CD14-positive monocyte (primary cell): ENCODE measurements around the gene GOLM1. TPM values are rescaled to one million over a fixed set of nuclear protein-coding genes. Genes with fewer than 3 reads are reported as not detected.

Experiments
- DNase-seq, 3 donors: peaks; one replicate each; pipeline ENCODE4 v3.0.0-alpha.2; 2011 to 2022
- H2AFZ ChIP-seq: 2 replicates; pipeline ENCODE4 v1.6.0; 2012; ENCODE audit warnings: mild to moderate bottlenecking, low read depth, low read length, inconsistent platforms; ENCODE audit not compliant: insufficient read depth, poor library complexity, severe bottlenecking
- H3K27ac ChIP-seq, 2 donors: 1 replicate in 1 of 2; 2 replicates in 1 of 2; pipeline ENCODE4 v1.5.1; 2012 to 2013; ENCODE audit warnings: low read length in 2 of 2, control low read depth in 1 of 2, inconsistent platforms in 1 of 2, low read depth in 1 of 2, mild to moderate bottlenecking in 1 of 2
- H3K27me3 ChIP-seq, 2 donors: one replicate each; pipeline versions ENCODE4 v1.6.0 to v1.6.1; 2011 to 2013; ENCODE audit warnings: low read length in 2 of 2; ENCODE audit not compliant: control insufficient read depth in 2 of 2, insufficient read depth in 2 of 2
- H3K36me3 ChIP-seq, 2 donors: replicated peaks in 1 of 2; 1 replicate in 1 of 2; 2 replicates in 1 of 2; pipeline versions ENCODE4 v1.5.1 to v1.6.1; 2012 to 2013; ENCODE audit warnings: low read length in 2 of 2, control low read depth in 1 of 2, inconsistent platforms in 1 of 2, mild to moderate bottlenecking in 1 of 2; ENCODE audit not compliant: insufficient read depth in 2 of 2, control insufficient read depth in 1 of 2
- H3K4me1 ChIP-seq, 2 donors: 1 replicate in 1 of 2; 2 replicates in 1 of 2; pipeline versions ENCODE4 v1.5.1 to v1.6.1; 2012 to 2013; ENCODE audit warnings: low read length in 2 of 2, control low read depth in 1 of 2, inconsistent platforms in 1 of 2, mild to moderate bottlenecking in 1 of 2, moderate library complexity in 1 of 2; ENCODE audit not compliant: insufficient read depth in 2 of 2, control insufficient read depth in 1 of 2
- H3K4me2 ChIP-seq: replicated peaks from 2 replicates; pipeline ENCODE3; 2012; ENCODE audit warnings: low read length, moderate library complexity, mild to moderate bottlenecking; ENCODE audit not compliant: poor library complexity, severe bottlenecking; ENCODE audit errors: extremely low read depth
- H3K4me3 ChIP-seq, 3 experiments: fragments of 200-600 bp in 1 of 3; sonication (generic) in 1 of 3; replicated peaks in 1 of 3; 1 replicate in 2 of 3; 2 replicates in 1 of 3; pipeline ENCODE4 v1.5.1; 2011 to 2013; ENCODE audit warnings: low read length in 3 of 3, mild to moderate bottlenecking in 3 of 3, control low read depth in 2 of 3, low read depth in 2 of 3, inconsistent platforms in 1 of 3, moderate library complexity in 1 of 3
- H3K79me2 ChIP-seq: 2 replicates; pipeline ENCODE4 v1.6.0; 2012; ENCODE audit warnings: mild to moderate bottlenecking, control low read depth, inconsistent platforms, low read length, moderate library complexity; ENCODE audit not compliant: insufficient read depth
- H3K9ac ChIP-seq: 2 replicates; pipeline ENCODE4 v1.6.0; 2017; ENCODE audit warnings: low read length, mild to moderate bottlenecking; ENCODE audit not compliant: insufficient read depth, poor library complexity, severe bottlenecking
- H3K9me3 ChIP-seq, 2 donors: replicated peaks in 1 of 2; 1 replicate in 1 of 2; 2 replicates in 1 of 2; pipeline versions ENCODE4 v1.5.1 to v1.6.1; 2012 to 2013; ENCODE audit warnings: low read length in 2 of 2, control low read depth in 1 of 2; ENCODE audit not compliant: control insufficient read depth in 1 of 2, insufficient read depth in 1 of 2
- H4K20me1 ChIP-seq: 2 replicates; pipeline ENCODE4 v1.6.0; 2012; ENCODE audit warnings: mild to moderate bottlenecking, low read length, control low read depth, moderate library complexity; ENCODE audit not compliant: insufficient read depth
- H3K27ac Mint-ChIP-seq, 7 donors: one replicate each; pipeline ENCODE4 v1.8.0; 2020; ENCODE audit warnings: mild to moderate bottlenecking in 7 of 7, mixed read lengths in 7 of 7, moderate library complexity in 6 of 7, inconsistent platforms in 2 of 7
- H3K27me3 Mint-ChIP-seq, 3 donors: one replicate each; pipeline ENCODE4 v1.8.0; 2021 to 2022; ENCODE audit warnings: low read depth in 3 of 3, mild to moderate bottlenecking in 3 of 3, mixed read lengths in 3 of 3, moderate library complexity in 3 of 3, inconsistent platforms in 1 of 3
- H3K36me3 Mint-ChIP-seq, 2 donors: one replicate each; pipeline ENCODE4 v1.8.0; 2020; ENCODE audit warnings: mixed read lengths in 2 of 2, inconsistent platforms in 1 of 2, mild to moderate bottlenecking in 1 of 2
- H3K4me1 Mint-ChIP-seq: one replicate; pipeline ENCODE4 v1.8.0; 2020; ENCODE audit warnings: mild to moderate bottlenecking, mixed read lengths
- H3K4me3 Mint-ChIP-seq, 2 donors: one replicate each; pipeline ENCODE4 v1.8.0; 2020; ENCODE audit warnings: mild to moderate bottlenecking in 2 of 2, mixed read lengths in 2 of 2, moderate library complexity in 1 of 2
- H3K9me3 Mint-ChIP-seq, 7 donors: one replicate each; pipeline ENCODE4 v1.8.0; 2020 to 2022; ENCODE audit warnings: mixed read lengths in 7 of 7, mild to moderate bottlenecking in 6 of 7, moderate library complexity in 6 of 7, inconsistent platforms in 2 of 7
- WGBS: methylation state at CpG from one replicate; pipeline ENCODE4 v1.1.5; 2013; ENCODE audit warnings: missing lambda C conversion rate; ENCODE audit not compliant: insufficient coverage; 5-methylcytosine and 5-hydroxymethylcytosine counted together
- intact Hi-C, 2 donors: fragments of 100-400 bp; cut with micrococcal nuclease; formaldehyde crosslinking; loops; one replicate each; pipeline versions ENCODE4 v1.15.0 to v1.15.1; 2023
- polyA plus RNA-seq, 3 donors: library from polyadenylated mRNA; depleted of rRNA in 1 of 3; unstranded in 2 of 3; stranded (reverse) in 1 of 3; fragments of 300-500 nt in 2 of 3; fragments of >200 nt in 1 of 3; fragmentation: Illumina TruSeq in 2 of 3; gene quantifications; 1 replicate in 2 of 3; 2 replicates in 1 of 3; pipeline ENCODE4 v1.2.3, GENCODE V29; 2012 to 2021
- TF ChIP-seq, protein P1 (sequence below): fragments of 200-600 bp; IDR thresholded peaks from one replicate; pipeline ENCODE4 v1.8.0; 2022; ENCODE audit warnings: antibody characterized with exemption, mild to moderate bottlenecking

Gene GOLM1
- polyA plus RNA-seq, 3 donors = 10.4 to 27.5 (median 12.9) TPM

DNA sequence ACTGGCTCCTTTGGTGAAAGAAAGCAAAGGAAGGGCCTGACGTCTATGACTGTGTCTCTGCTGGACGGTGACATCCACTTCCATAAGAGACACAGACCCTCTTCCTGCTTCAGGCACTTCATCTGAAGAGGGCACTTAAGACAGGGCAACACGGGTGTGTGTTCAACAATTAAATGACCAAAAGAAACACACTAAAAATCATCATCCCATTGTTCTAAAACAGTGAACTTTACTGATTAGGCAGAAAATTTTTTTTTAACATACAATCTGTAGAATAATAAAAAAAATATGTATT, 58.5 kb downstream of the GOLM1 start:
- WGBS = 60% methylated on average over 1 of the region's 3 CpGs
- intact Hi-C loops = no loop called here
- Histone ChIP-seq H3K9ac (no peak overlapping the region), H3K27me3 (no peaks in the 10 kb centered on the region), H2AFZ (no peak overlapping the region), H3K27ac (no peak overlapping the region), H3K4me1 (no peaks in the 10 kb centered on the region), H3K4me2 (no peak overlapping the region), H3K4me3 (no peak overlapping the region), H3K9me3 (no peaks in the 10 kb centered on the region), H3K79me2 (no peaks in the 10 kb centered on the region), H3K36me3 (peaks cover 0 to 2% of the 10 kb centered on the region in 2 donors), H4K20me1 (no peaks in the 10 kb centered on the region)
- TF ChIP-seq, protein P1, sequence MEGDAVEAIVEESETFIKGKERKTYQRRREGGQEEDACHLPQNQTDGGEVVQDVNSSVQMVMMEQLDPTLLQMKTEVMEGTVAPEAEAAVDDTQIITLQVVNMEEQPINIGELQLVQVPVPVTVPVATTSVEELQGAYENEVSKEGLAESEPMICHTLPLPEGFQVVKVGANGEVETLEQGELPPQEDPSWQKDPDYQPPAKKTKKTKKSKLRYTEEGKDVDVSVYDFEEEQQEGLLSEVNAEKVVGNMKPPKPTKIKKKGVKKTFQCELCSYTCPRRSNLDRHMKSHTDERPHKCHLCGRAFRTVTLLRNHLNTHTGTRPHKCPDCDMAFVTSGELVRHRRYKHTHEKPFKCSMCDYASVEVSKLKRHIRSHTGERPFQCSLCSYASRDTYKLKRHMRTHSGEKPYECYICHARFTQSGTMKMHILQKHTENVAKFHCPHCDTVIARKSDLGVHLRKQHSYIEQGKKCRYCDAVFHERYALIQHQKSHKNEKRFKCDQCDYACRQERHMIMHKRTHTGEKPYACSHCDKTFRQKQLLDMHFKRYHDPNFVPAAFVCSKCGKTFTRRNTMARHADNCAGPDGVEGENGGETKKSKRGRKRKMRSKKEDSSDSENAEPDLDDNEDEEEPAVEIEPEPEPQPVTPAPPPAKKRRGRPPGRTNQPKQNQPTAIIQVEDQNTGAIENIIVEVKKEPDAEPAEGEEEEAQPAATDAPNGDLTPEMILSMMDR = no peak
- peaks cover 0 to 6% (median 2%) of the 10 kb centered on the region in 3 donors for H3K27me3 Mint-ChIP-seq
- H3K4me1 Mint-ChIP-seq = no peaks in the 10 kb centered on the region
- H3K9me3 Mint-ChIP-seq = no peaks in the 10 kb centered on the region
- H3K36me3 Mint-ChIP-seq = peaks cover 23 to 29% of the 10 kb centered on the region in 2 donors
- no peak overlapping the region for H3K4me3 Mint-ChIP-seq
- H3K27ac Mint-ChIP-seq = no peak overlapping the region
- DNase-seq = no peak

DNA sequence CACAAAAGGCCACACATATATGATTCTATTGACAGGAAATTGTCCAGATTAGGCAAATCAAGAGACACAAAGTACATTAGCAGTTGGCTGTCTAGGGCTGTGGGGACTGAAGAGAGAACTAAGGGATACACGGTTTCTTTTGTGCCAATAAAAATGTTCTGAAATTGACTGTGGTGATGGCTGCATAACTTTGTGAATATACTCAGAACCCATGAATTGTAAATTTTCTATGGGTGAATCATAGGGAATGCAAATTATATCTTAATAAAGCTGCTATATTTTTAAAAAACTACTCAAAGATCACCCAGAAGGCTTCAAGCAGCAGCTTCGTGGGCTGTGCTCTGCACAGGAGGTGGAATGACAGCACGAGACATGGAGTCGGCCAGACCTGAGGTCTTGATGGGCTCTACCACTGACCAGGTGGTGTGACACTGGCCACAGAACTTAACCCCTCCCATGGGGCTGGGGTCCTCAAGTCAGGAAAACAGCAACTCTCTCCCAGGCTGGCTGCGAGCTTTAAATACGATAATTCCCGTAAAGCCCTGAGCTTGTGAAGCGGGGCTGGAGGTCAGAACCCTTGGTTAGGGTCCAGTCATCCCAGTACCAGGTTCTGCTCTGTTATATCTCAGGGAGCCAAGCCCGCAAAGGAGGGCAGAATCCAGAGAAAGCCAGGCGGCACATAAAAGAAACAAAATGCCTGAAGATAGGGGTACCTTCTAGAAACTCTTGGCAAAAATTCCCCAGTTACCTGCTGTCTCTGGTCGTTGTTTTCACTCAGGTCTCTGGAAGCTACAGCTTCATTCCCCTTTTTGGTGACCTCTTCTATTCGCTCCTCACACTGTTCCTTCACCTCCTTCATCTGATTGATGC, 59.1 kb downstream of the GOLM1 start:
- no peak overlapping the region for H3K27ac Mint-ChIP-seq
- Histone ChIP-seq H3K4me2 (no peak overlapping the region), H3K27ac (no peak overlapping the region), H3K27me3 (no peaks in the 10 kb centered on the region), H3K4me1 (no peaks in the 10 kb centered on the region), H3K9ac (no peak overlapping the region), H2AFZ (no peak overlapping the region), H3K9me3 (no peaks in the 10 kb centered on the region), H4K20me1 (no peaks in the 10 kb centered on the region), H3K4me3 (no peak overlapping the region), H3K79me2 (no peaks in the 10 kb centered on the region), H3K36me3 (peaks cover 0 to 8% of the 10 kb centered on the region in 2 donors)
- H3K27me3 Mint-ChIP-seq = peaks cover 0 to 6% (median 2%) of the 10 kb centered on the region in 3 donors
- intact Hi-C loops = no loop called here
- DNase-seq = no peak
- peaks cover 23 to 31% of the 10 kb centered on the region in 2 donors for H3K36me3 Mint-ChIP-seq
- no peaks in the 10 kb centered on the region for H3K4me1 Mint-ChIP-seq
- 97% methylated on average over 6 of the region's 12 CpGs for WGBS
- TF ChIP-seq, protein P1 = no peak
- H3K4me3 Mint-ChIP-seq = no peak overlapping the region
- H3K9me3 Mint-ChIP-seq = no peaks in the 10 kb centered on the region
